GM13976 (cell line): ENCODE results near the gene RPL5.

Source experiments
- DNase-seq: peaks from one replicate; pipeline ENCODE4 v3.0.0; 2012; ENCODE audit warnings: low spot score
- CTCF ChIP-seq: IDR thresholded peaks from 2 replicates; pipeline ENCODE4 v1.5.1; 2012; ENCODE audit warnings: borderline replicate concordance, mild to moderate bottlenecking; ENCODE audit not compliant: insufficient read depth; ENCODE audit errors: extremely low read depth, missing control alignments, control extremely low read depth
- in situ Hi-C: fragments of 300-500 bp; cut with MboI; formaldehyde crosslinking; loops from one replicate; pipeline ENCODE4 v1.12.0; 2022; ENCODE audit warnings: low sequenced_read_pairs, mixed read lengths, inconsistent platforms; ENCODE audit not compliant: unreplicated experiment

RPL5 gene

DNA sequence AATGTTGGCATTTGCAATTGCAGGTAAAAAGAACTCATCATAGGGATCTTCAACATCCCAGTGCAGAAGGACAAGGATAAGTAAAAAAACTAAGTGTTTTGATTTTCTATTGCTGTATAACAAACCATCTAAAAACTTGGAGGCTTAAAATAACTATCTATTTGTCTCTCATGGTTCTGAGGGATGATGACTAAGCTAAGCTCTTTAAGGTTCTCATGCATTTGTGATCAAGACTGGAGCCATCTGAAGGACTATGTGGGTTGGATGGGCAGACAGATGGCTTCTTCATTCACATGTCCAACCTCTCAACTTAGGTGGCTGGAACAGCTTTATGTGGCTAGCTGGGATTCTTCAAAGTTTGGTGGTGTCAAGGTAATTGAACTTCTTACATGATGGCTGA, 51.5 kb downstream of the RPL5 start:
- TF ChIP-seq CTCF, result no peak
- in situ Hi-C loops, result no loop called here
- DNase-seq, result no peak

GRCh38 chr1:92884195-92884594, 52.4 kb downstream of the RPL5 start:
- no peak for TF ChIP-seq CTCF
- no peak for DNase-seq
- in situ Hi-C loops, result no loop called here

- DNase-seq, result no peak
- TF ChIP-seq CTCF, result no peak
- in situ Hi-C loops, result no loop called here
These were observed 55.1 kb downstream of the RPL5 start for GRCh38 chr1:92886886-92887419.

GRCh38 chr1:92887465-92887864, 55.6 kb downstream of the RPL5 start:
- in situ Hi-C loops, result no loop called here
- TF ChIP-seq CTCF, result no peak
- DNase-seq, result no peak
